Calu3 (cell line): ENCODE data around the gene GNAI2. TPM values are rescaled to one million over a fixed set of nuclear protein-coding genes. Genes with fewer than 3 reads are reported as not detected.

Source experiments
- BruUV-seq: library from RNA; stranded (reverse); fragments of 400-500 nt; replicated peaks from 2 replicates; lab custom pipeline; 2021; lab: Mats Ljungman, UMichigan
- CTCF ChIA-PET: fragments of 300-600 bp; sonication (Branson Sonifier 250); formaldehyde crosslinking; loops from one replicate; lab custom pipeline; 2022; ENCODE audit warnings: antibody characterized with exemption; lab: Charles Lee
- DNase-seq: peaks from one replicate; pipeline ENCODE4 v3.0.0; 2022
- H3K27ac Mint-ChIP-seq: one replicate; pipeline ENCODE4 v1.8.0; 2022; ENCODE audit warnings: mixed read lengths; ENCODE audit not compliant: unreplicated experiment
- H3K27me3 Mint-ChIP-seq: one replicate; pipeline ENCODE4 v1.8.0; 2022; ENCODE audit warnings: mixed read lengths; ENCODE audit not compliant: unreplicated experiment
- H3K36me3 Mint-ChIP-seq: one replicate; pipeline ENCODE4 v1.8.0; 2022; ENCODE audit warnings: mild to moderate bottlenecking, moderate library complexity, mixed read lengths; ENCODE audit not compliant: insufficient read depth, unreplicated experiment
- H3K4me1 Mint-ChIP-seq: one replicate; pipeline ENCODE4 v1.8.0; 2022; ENCODE audit warnings: mild to moderate bottlenecking, low read depth, mixed read lengths; ENCODE audit not compliant: unreplicated experiment
- H3K4me3 Mint-ChIP-seq: one replicate; pipeline ENCODE4 v1.8.0; 2022; ENCODE audit warnings: mild to moderate bottlenecking, low read depth, moderate library complexity, mixed read lengths; ENCODE audit not compliant: unreplicated experiment
- H3K9me3 Mint-ChIP-seq: one replicate; pipeline ENCODE4 v1.8.0; 2022; ENCODE audit warnings: low read depth, mixed read lengths; ENCODE audit not compliant: unreplicated experiment
- intact Hi-C: fragments of 100-400 bp; cut with micrococcal nuclease; formaldehyde crosslinking; loops from one replicate; pipeline ENCODE4 v1.10.0; 2022; ENCODE audit not compliant: unreplicated experiment
- total RNA-seq: library from RNA; stranded (reverse); gene quantifications from 2 replicates; pipeline ENCODE4 v1.2.3, GENCODE V29; 2022
- TF ChIP-seq, protein P1 (sequence below): fragments of 200-600 bp; IDR thresholded peaks from one replicate; pipeline ENCODE4 v1.8.0; 2022; ENCODE audit warnings: antibody characterized with exemption; ENCODE audit not compliant: unreplicated experiment

The GNAI2 gene
- total RNA-seq, 1 experiment from 2014 or later: 102 TPM

- peaks cover 38% of the 10 kb centered on the region for H3K36me3 Mint-ChIP-seq
- no peak for DNase-seq
- no peaks in the 10 kb centered on the region for H3K9me3 Mint-ChIP-seq
- H3K4me3 Mint-ChIP-seq: no peak overlapping the region
- TF ChIP-seq, protein P1, sequence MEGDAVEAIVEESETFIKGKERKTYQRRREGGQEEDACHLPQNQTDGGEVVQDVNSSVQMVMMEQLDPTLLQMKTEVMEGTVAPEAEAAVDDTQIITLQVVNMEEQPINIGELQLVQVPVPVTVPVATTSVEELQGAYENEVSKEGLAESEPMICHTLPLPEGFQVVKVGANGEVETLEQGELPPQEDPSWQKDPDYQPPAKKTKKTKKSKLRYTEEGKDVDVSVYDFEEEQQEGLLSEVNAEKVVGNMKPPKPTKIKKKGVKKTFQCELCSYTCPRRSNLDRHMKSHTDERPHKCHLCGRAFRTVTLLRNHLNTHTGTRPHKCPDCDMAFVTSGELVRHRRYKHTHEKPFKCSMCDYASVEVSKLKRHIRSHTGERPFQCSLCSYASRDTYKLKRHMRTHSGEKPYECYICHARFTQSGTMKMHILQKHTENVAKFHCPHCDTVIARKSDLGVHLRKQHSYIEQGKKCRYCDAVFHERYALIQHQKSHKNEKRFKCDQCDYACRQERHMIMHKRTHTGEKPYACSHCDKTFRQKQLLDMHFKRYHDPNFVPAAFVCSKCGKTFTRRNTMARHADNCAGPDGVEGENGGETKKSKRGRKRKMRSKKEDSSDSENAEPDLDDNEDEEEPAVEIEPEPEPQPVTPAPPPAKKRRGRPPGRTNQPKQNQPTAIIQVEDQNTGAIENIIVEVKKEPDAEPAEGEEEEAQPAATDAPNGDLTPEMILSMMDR: no peak
- intact Hi-C loops: no loop called here
- peaks cover 26% of the 10 kb centered on the region for H3K4me1 Mint-ChIP-seq
- no peaks in the 10 kb centered on the region for H3K27me3 Mint-ChIP-seq
- no TSS peak for BruUV-seq
- no peak overlapping the region for H3K27ac Mint-ChIP-seq
- CTCF ChIA-PET: no interaction called here
These were observed 60.8 kb downstream of the GNAI2 start for GRCh38 chr3:50296721-50297383.

GRCh38 chr3:50297384-50297775 lies 61.4 kb downstream of the GNAI2 start:
- no peaks in the 10 kb centered on the region for H3K9me3 Mint-ChIP-seq
- no peak overlapping the region for H3K4me3 Mint-ChIP-seq
- intact Hi-C loops: no loop called here
- peaks cover 25% of the 10 kb centered on the region for H3K4me1 Mint-ChIP-seq
- no peak for DNase-seq
- no peaks in the 10 kb centered on the region for H3K27me3 Mint-ChIP-seq
- TF ChIP-seq, protein P1: no peak
- CTCF ChIA-PET: no interaction called here
- peaks cover 33% of the 10 kb centered on the region for H3K36me3 Mint-ChIP-seq
- no TSS peak for BruUV-seq
- H3K27ac Mint-ChIP-seq: no peak overlapping the region

DNA sequence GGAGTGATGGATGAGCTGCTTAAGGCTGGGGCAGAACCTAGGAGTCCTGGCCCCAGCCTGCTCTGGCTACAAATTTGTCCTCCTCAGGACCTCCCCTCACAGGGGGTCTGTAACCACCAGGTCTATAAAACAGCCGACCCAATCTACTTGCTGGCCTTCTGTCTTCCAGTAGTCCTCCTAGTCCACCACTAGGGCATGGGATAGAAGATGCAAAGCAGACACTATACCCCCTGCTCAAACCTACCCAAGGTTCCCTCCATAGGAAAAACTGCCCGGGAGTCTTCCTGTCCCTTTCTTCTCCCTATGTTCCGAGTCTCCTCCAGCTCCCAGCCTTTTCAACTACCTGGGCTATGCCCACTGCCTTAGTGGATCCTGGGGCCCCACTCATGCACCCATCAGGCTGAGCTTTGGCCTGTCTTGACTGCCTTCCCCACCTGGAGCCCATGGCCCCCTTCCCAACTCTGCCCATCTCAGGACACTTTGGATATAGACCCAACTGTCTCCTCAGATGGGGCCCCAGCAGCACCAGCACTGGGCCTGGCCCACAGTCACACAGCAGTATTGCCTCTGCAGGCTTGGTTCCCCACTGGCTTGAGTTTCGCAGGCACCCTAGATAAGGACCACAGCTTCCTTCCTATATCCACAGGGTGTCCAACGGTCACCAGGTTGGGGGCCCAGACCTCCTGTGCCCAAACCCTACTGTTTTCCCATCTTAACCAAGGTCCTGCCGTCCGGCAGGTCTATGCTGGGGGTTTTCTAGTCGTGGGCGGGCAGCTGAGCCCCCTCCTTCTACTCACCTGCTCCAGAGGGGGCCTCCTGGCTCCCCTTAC lies 62.1 kb downstream of the GNAI2 start:
- BruUV-seq: no TSS peak
- peaks cover 25% of the 10 kb centered on the region for H3K4me1 Mint-ChIP-seq
- peak overlapping the region; percentile 96 for H3K4me3 Mint-ChIP-seq
- no peak for DNase-seq
- H3K27ac Mint-ChIP-seq: peak overlapping the region; percentile 85
- H3K9me3 Mint-ChIP-seq: no peaks in the 10 kb centered on the region
- no peaks in the 10 kb centered on the region for H3K27me3 Mint-ChIP-seq
- intact Hi-C loops: no loop called here
- TF ChIP-seq, protein P1: no peak
- H3K36me3 Mint-ChIP-seq: peaks cover 28% of the 10 kb centered on the region
- CTCF ChIA-PET: no interaction called here

- peak; percentile 99 for DNase-seq
- CTCF ChIA-PET: interaction anchor here (0.6 to 1.6 kb wide), 7 partner anchors 18 to 72 kb away, joined by 3 to 7 read pairs (median 5); no protein-coding TSS in a partner anchor
- Mint-ChIP-seq H3K4me1 (peaks cover 24% of the 10 kb centered on the region), H3K27me3 (no peaks in the 10 kb centered on the region), H3K36me3 (peaks cover 28% of the 10 kb centered on the region), H3K27ac (peak within 1 kb of the TSS; percentile 85), H3K9me3 (no peaks in the 10 kb centered on the region), H3K4me3 (peak within 1 kb of the TSS; percentile 96)
- TF ChIP-seq, protein P1: peak; percentile 46
- TSS peak; percentile 38 for BruUV-seq
- intact Hi-C loops: no loop called here
These were observed 63.0 kb downstream of the GNAI2 start, which contains the start of the genes HYAL3 and NAA80 for GRCh38 chr3:50298836-50299637. Gene HYAL3, minus strand, starts transcription at chr3:50299405. Its CDS starts 3,803 bp downstream, at chr3:50295602. Gene NAA80, minus strand, starts transcription at chr3:50299405. Its CDS starts 1,942 bp downstream, at chr3:50297463.
